Measurements from ENCODE around the gene AIFM3.

Gene AIFM3

GRCh38 chr22:21028277-21029251, 61.5 kb downstream of the AIFM3 start:
- DNase-seq = no peak

DNA sequence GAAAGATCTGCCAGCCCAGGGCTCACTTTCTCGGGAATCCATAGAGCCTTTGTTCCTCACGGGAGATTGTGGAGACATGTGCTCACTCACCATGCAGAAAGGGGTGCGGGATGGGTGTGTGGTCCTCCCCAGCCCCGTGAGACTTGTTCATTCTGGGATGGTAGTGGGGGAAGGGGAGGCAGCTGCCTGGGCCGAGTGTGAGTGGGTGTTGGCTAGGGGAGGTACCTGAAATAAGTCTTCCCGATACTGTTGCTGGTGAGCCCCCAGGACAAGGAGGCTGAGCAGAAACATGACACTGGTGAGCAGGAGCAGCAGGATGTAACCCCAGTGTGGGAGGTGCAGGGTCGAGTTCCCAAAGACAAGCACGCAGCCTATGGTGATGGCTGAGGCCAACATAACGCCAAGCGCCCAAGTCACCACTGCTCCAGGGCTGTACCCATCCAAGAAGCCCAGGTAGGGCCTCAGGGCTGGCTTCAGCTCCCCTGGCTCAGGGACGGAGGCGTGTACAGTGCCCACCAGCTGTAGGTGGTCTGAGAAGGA, 62.5 kb downstream of the AIFM3 start:
- no peak for DNase-seq

DNA sequence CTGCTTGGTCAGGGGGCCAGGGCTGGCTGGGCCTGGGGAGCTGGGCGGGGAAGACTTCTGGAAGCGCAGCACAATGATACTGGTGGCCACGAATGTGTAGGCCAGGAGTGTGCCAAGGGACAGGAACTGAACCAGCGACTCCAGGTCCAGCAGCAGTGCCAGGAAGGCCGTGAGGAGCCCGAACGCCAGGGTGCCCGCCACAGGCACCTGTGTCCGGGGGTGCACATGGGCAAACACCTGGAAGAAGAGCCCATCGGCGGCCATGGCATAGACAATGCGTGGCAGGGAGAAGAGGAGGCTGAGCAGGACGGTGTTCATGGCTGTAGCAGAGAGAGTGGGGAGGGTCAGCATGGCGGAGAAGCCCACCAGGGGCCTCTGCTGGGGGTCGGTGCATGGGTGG, 63.0 kb downstream of the AIFM3 start:
- no peak for DNase-seq
